Measurements from ENCODE around the gene IFFO2.

IFFO2 gene

DNA sequence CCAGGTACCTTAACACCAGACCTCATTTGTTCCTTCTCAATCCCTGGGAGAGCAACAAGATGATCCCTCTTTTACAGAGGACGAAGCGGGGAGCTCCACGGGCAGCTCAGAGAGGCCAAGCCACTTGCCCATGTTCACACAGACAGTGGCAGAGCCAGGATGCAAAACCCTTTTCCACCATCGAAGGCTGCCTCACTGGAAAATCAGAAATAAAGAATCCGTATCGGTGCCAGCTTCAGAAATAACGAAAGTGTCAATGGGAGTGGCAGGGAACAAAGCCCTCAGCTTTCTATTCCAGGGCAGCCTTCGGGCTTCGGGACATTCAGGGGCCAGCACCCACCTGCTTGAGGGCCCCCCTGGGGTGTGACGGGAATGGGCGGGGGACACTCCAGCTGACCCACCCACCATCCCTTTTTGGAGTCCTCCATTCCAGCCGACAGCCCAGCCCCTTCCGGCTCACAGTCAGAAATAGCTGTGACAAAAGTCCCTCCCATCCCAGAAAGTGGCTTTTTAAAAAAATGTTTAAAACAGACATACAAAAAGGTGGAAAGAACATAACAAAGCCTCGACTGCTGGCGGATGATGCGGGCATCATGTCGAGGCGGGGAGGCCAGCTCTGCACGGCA, 6.0 kb downstream of the IFFO2 start:
- DNase-seq (ENCODE audit: low read depth in 2 of 2), result peak in 1 of 2 donors; percentile 19

DNA sequence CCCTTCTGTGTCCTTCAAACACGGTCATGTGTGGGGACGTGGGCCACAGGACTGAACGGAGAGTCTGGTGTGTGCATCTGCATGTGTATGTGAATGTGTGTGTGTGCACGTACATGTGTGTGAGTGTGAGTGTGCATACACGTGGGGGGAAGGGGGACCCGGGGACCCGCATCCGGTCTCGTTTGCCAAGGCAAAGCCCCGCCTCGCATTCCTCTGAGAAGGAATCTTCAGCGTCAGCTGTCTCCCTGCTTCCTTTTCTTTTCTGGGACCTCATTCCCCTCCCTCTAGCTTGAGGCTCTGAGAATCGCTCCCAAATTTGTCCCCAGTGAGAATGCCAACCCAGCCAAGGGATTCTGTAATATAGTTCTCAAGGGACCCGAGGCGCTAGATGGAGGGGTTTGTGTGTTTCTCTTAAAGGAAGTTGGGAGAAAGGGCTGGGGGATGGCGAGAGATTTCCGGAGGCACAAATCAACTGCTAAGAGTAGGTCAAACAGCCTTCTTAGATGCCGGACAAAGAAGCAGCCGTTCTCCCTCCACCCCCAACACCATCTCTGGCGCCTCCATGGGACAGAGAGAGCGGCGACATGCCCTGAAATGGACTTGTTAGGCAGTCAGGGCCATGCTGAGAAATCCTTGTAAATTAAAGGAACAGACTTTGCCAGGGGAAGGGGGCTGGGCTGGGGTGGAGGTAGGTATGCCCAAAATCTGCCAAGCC, 6.6 kb downstream of the IFFO2 start:
- no peak for DNase-seq (ENCODE audit: low read depth in 2 of 2)

GRCh38 chr1:18948913-18949685, 7.4 kb downstream of the IFFO2 start:
- DNase-seq (ENCODE audit: low read depth in 2 of 2), result no peak

DNA sequence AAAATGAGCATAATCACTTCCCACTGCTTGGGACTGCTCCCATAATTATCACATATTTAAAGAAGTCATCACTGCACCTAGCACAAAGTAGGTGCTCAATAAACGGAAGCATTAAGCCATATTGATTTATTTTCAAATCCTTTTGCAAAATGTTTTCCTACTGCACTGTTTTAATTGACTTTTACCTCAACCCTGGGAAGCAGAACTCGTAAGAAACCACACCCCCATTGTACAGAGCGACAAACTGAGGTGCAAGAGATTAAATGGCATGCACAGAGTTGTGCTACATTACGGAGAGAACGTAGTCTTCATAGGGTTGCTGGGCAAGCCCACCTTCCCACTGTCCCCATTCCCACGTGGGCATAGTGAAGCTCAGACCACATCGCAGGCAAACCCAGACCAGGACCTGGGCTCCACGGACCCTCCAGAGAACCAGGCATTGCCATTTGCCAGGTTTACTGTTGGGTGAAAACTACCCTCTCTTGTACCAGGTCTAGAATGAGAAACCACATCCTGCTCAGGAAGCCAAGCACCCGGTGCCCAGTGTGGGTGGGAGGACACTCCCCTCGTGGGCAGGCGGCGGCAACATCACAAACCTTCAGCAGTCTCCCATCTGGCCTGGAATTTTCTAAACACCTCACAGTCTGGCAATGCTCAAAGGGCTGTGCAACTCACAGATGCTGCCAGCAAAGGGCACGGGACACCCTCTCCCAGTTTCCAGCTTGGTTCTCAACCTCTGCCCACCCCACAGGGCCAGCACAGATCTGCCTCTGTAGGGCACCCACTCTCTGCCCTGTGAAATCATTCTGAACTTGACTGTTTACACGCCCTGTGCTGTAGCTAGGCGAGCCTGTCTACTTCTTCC, 8.2 kb downstream of the IFFO2 start:
- DNase-seq (ENCODE audit: low read depth in 2 of 2), result peak; percentile 41 to 47

GRCh38 chr1:18947570-18947969, 8.9 kb downstream of the IFFO2 start:
- DNase-seq (ENCODE audit: low read depth in 2 of 2), result no peak

DNA sequence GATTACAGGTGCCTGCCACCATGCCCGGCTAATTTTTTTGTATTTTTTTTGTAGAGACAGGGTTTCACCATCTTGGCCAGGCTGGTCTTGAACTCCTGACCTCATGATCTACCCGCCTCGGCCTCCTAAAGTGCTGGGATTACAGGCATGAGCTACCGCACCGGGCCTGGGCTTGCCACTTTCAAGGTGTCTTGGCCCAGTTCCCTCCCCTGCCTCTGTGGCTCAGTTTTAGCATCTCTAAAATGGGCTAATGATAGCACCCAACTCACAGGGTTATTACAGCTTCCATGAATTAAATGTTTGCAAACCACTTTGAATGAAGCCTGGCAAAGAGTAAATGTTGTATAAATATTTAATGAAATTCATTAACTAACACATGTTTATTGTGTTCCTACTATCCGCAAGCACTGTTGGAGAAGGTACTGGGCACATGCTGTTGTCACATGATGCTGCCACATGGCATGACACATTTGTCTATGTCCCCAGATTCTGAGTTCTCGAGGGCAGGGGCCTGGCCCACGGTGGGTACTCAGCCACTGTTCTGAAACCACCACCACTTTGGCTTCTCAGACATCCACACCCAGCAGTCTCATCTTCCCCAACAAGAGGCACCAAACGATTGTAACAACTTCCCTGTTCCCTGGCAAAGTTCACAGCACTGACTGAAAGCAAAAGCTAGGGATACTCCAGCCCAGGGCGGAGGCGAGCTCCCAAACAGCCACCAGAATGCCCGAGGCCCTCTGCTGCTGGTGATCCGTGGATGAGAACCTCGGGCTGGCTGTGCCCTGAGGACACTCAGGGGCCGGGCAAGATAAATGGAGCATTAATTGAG, 9.7 kb downstream of the IFFO2 start:
- no peak for DNase-seq (ENCODE audit: low read depth in 2 of 2)

- no peak for DNase-seq (ENCODE audit: low read depth in 2 of 2)
These were observed 11.1 kb downstream of the IFFO2 start for GRCh38 chr1:18945401-18945849.

DNA sequence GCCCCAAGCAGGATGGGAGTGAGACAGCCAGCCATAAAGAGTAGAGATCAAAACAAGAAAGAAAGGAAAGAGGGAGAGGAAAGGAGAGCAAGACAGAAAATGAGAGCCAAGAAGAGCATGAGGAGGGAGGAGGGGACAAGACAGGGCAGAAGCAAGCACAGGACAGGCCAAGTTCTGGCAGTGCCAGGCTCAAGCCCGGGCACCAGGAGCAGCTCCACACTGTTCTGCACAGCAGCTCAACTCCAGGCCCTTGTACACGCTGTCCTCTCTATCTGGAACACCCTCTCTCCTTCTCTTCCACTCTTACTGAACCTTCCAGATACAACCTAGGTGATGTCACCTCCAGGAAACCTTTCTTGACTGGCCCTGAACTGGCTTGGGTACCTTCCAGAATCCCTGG, 11.7 kb downstream of the IFFO2 start:
- no peak for DNase-seq (ENCODE audit: low read depth in 2 of 2)

DNA sequence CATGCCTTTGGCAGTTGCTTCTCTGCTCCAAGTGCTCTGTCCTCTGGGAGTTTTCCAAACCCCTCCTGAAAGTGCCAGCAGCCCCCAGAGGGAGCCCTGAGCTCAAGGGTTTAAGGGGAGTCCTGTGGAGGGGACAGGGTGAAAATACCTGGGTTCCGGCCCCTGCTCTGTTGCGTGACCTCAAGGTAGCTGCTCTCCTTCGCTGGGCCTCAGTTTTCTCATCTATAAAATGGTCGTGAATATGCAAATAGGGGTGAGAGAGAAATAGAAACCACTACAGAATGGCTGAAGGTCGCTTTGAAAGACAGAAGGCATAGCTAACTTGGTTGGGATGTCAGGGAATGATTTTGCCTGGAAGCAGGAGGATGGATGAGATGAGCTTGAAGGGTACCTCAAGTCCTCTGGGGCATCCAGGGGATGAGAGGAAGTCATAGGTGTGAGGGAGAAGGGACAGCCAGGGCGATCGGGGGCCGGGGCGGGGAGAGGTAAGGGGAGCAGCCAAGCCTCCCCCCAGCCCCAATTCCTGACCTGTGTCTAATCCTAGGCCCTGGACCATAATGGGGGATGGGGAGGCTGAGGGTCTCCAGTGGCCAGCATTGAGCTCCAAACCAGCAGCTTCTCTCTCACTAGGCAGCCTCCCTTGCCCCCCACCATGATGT, 12.4 kb downstream of the IFFO2 start:
- no peak for DNase-seq (ENCODE audit: low read depth in 2 of 2)

GRCh38 chr1:18943162-18943561, 13.3 kb downstream of the IFFO2 start:
- no peak for DNase-seq (ENCODE audit: low read depth in 2 of 2)

- DNase-seq (ENCODE audit: low read depth in 2 of 2), result no peak
These were observed 14.1 kb downstream of the IFFO2 start for GRCh38 chr1:18942340-18942739.

GRCh38 chr1:18941221-18942141, 15.0 kb downstream of the IFFO2 start:
- DNase-seq (ENCODE audit: low read depth in 2 of 2), result no peak

- DNase-seq (ENCODE audit: low read depth in 2 of 2), result no peak
These were observed 16.0 kb downstream of the IFFO2 start for GRCh38 chr1:18940303-18941020.

GRCh38 chr1:18939398-18940302, 16.8 kb downstream of the IFFO2 start:
- no peak for DNase-seq (ENCODE audit: low read depth in 2 of 2)

GRCh38 chr1:18938707-18939070, 17.8 kb downstream of the IFFO2 start:
- no peak for DNase-seq (ENCODE audit: low read depth in 2 of 2)

GRCh38 chr1:18938008-18938706, 18.3 kb downstream of the IFFO2 start:
- no peak for DNase-seq (ENCODE audit: low read depth in 2 of 2)

GRCh38 chr1:18937539-18937938, 18.9 kb downstream of the IFFO2 start:
- DNase-seq (ENCODE audit: low read depth in 2 of 2), result no peak

All from activated CD8-positive, alpha-beta memory T cell treated with anti-CD3 and anti-CD28 coated beads for 4 hours (primary cell).